H1 (cell line): ENCODE results near the gene ABCC4. TPM values are rescaled to one million over a fixed set of nuclear protein-coding genes. Genes with fewer than 3 reads are reported as not detected.

ENCODE experiments used
- CTCF ChIA-PET: fragments of 300-600 bp; sonication (Branson Sonifier 250); formaldehyde crosslinking; loops from one replicate; lab custom pipeline; 2021; ENCODE audit not compliant: partially characterized antibody; lab: Charles Lee
- POLR2A ChIA-PET: fragments of 300-600 bp; sonication (Branson Sonifier 250); formaldehyde crosslinking; loops from one replicate; lab custom pipeline; 2021; ENCODE audit warnings: inconsistent platforms; ENCODE audit not compliant: partially characterized antibody; lab: Charles Lee
- DNase-seq, 2 experiments: peaks; one replicate each; pipeline versions ENCODE4 v3.0.0 to v3.0.0-alpha.2; 2010 to 2022; ENCODE audit warnings: low spot score in 2 of 2, low read depth in 1 of 2, mixed read lengths in 1 of 2
- FAIRE-seq: peaks from 2 replicates; lab custom pipeline; 2011; peaks lifted over from hg19 to GRCh38; lab: Jason Lieb, UNC
- H2AFZ ChIP-seq: 2 replicates; pipeline ENCODE4 v1.8.1; 2012; ENCODE audit warnings: low read length, inconsistent platforms
- H2AK5ac ChIP-seq: 2 replicates; pipeline ENCODE4 v1.6.1; 2013; ENCODE audit warnings: low read depth, low read length
- H2BK120ac ChIP-seq: replicated peaks from 2 replicates; pipeline ENCODE3; 2013; ENCODE audit warnings: low read depth, low read length, inconsistent platforms
- H2BK12ac ChIP-seq: 2 replicates; pipeline ENCODE4 v1.6.1; 2013; ENCODE audit warnings: low read depth, low read length
- H2BK15ac ChIP-seq: 2 replicates; pipeline ENCODE4 v1.6.1; 2013; ENCODE audit warnings: low read length
- H2BK20ac ChIP-seq: 2 replicates; pipeline ENCODE4 v1.6.1; 2013; ENCODE audit warnings: low read length
- H2BK5ac ChIP-seq: 2 replicates; pipeline ENCODE4 v1.6.1; 2013; ENCODE audit warnings: low read depth, low read length
- H3K14ac ChIP-seq: 2 replicates; pipeline ENCODE4 v1.6.1; 2013; ENCODE audit warnings: inconsistent platforms; ENCODE audit not compliant: insufficient read length
- H3K18ac ChIP-seq: 2 replicates; pipeline ENCODE4 v1.6.1; 2013; ENCODE audit warnings: low read length; ENCODE audit errors: extremely low read depth
- H3K23ac ChIP-seq: 2 replicates; pipeline ENCODE4 v1.6.1; 2013; ENCODE audit warnings: inconsistent platforms; ENCODE audit not compliant: insufficient read length
- H3K23me2 ChIP-seq: 2 replicates; pipeline ENCODE4 v1.6.1; 2013; ENCODE audit warnings: low read depth, low read length
- H3K27ac ChIP-seq: 2 replicates; pipeline ENCODE4 v1.6.1; 2011; ENCODE audit warnings: low read depth, low read length, inconsistent platforms
- H3K27me3 ChIP-seq, 4 experiments: replicated peaks in 1 of 4; 1 replicate in 1 of 4; 2 replicates in 3 of 4; pipeline versions ENCODE4 v1.6.1 to v1.8.1; 2011 to 2013; ENCODE audit warnings: low read length in 3 of 4, mild to moderate bottlenecking in 3 of 4, inconsistent platforms in 2 of 4, mixed read lengths in 2 of 4, moderate library complexity in 1 of 4; ENCODE audit not compliant: control insufficient read depth in 3 of 4, insufficient read depth in 3 of 4; ENCODE audit errors: extremely low read depth in 1 of 4
- H3K36me3 ChIP-seq, 4 experiments: 2 replicates each; pipeline versions ENCODE4 v1.6.1 to v1.8.1; 2011 to 2013; ENCODE audit warnings: mild to moderate bottlenecking in 4 of 4, low read length in 3 of 4, moderate library complexity in 2 of 4, control low read depth in 1 of 4, inconsistent platforms in 1 of 4; ENCODE audit not compliant: insufficient read depth in 4 of 4, control insufficient read depth in 2 of 4
- H3K4ac ChIP-seq: replicated peaks from 2 replicates; pipeline ENCODE3; 2013; ENCODE audit warnings: low read length, low read depth, mixed read lengths, inconsistent platforms; ENCODE audit not compliant: insufficient read length
- H3K4me1 ChIP-seq, 4 experiments: replicated peaks in 1 of 4; 1 replicate in 1 of 4; 2 replicates in 3 of 4; pipeline versions ENCODE4 v1.6.1 to v1.8.1; 2011 to 2013; ENCODE audit warnings: low read length in 3 of 4, inconsistent platforms in 2 of 4, mixed read lengths in 1 of 4; ENCODE audit not compliant: insufficient read depth in 4 of 4, control insufficient read depth in 3 of 4
- H3K4me2 ChIP-seq, 2 experiments: 2 replicates each; pipeline versions ENCODE4 v1.6.1 to v1.8.1; 2011 to 2013; ENCODE audit warnings: low read depth in 2 of 2, low read length in 2 of 2, control low read depth in 1 of 2, inconsistent platforms in 1 of 2, mild to moderate bottlenecking in 1 of 2; ENCODE audit not compliant: insufficient read depth in 1 of 2
- H3K4me3 ChIP-seq, 4 experiments: fragments of 200-600, 300-600 bp in 1 of 4; sonication (generic), shearing (Covaris generic), sonication (Bioruptor Twin) in 1 of 4; 2 replicates each; pipeline versions ENCODE4 v1.5.1 to v1.8.1; 2011 to 2016; ENCODE audit warnings: low read length in 4 of 4, low read depth in 3 of 4, control low read depth in 2 of 4, inconsistent platforms in 2 of 4, mild to moderate bottlenecking in 2 of 4, mixed read lengths in 1 of 4, moderate library complexity in 1 of 4; ENCODE audit not compliant: insufficient read depth in 2 of 4; ENCODE audit errors: extremely low read depth in 1 of 4
- H3K56ac ChIP-seq: replicated peaks from 2 replicates; pipeline ENCODE3; 2013; ENCODE audit warnings: low read depth, mild to moderate bottlenecking, mixed read lengths, low read length, inconsistent platforms; ENCODE audit not compliant: insufficient read length
- H3K79me1 ChIP-seq: 2 replicates; pipeline ENCODE4 v1.6.1; 2013; ENCODE audit warnings: low read depth, low read length, control low read depth
- H3K79me2 ChIP-seq, 2 experiments: 2 replicates each; pipeline versions ENCODE4 v1.6.1 to v1.8.1; 2012 to 2013; ENCODE audit warnings: low read length in 2 of 2, mild to moderate bottlenecking in 2 of 2, inconsistent platforms in 1 of 2; ENCODE audit not compliant: insufficient read depth in 2 of 2, control insufficient read depth in 1 of 2
- H3K9ac ChIP-seq, 4 experiments: replicated peaks in 1 of 4; 1 replicate in 1 of 4; 2 replicates in 3 of 4; pipeline versions ENCODE4 v1.6.1 to v1.8.1; 2011 to 2013; ENCODE audit warnings: low read depth in 3 of 4, low read length in 3 of 4, control low read depth in 2 of 4, mild to moderate bottlenecking in 2 of 4, moderate library complexity in 2 of 4, inconsistent platforms in 1 of 4; ENCODE audit errors: extremely low read depth in 1 of 4
- H3K9me3 ChIP-seq, 2 experiments: 2 replicates each; pipeline versions ENCODE4 v1.6.1 to v1.8.1; 2012 to 2013; ENCODE audit warnings: mild to moderate bottlenecking in 2 of 2, moderate library complexity in 2 of 2, control low read depth in 1 of 2, inconsistent platforms in 1 of 2, low read depth in 1 of 2, low read length in 1 of 2, mixed read lengths in 1 of 2; ENCODE audit not compliant: insufficient read depth in 2 of 2
- H4K20me1 ChIP-seq, 2 experiments: replicated peaks in 1 of 2; 2 replicates each; pipeline versions ENCODE3 to v1.8.1; 2011 to 2013; ENCODE audit warnings: inconsistent platforms in 2 of 2, low read length in 2 of 2, mild to moderate bottlenecking in 1 of 2; ENCODE audit not compliant: insufficient read depth in 2 of 2, control insufficient read depth in 1 of 2
- H4K5ac ChIP-seq: 2 replicates; pipeline ENCODE4 v1.6.1; 2013; ENCODE audit warnings: low read length, low read depth, mixed read lengths, inconsistent platforms; ENCODE audit not compliant: insufficient read length
- H4K8ac ChIP-seq: 2 replicates; pipeline ENCODE4 v1.8.0; 2013; ENCODE audit warnings: mild to moderate bottlenecking, moderate library complexity, low read length, inconsistent platforms; ENCODE audit not compliant: insufficient read depth; ENCODE audit errors: extremely low read depth
- H4K91ac ChIP-seq: replicated peaks from 2 replicates; pipeline ENCODE3; 2013; ENCODE audit warnings: low read length, mixed read lengths, inconsistent platforms; ENCODE audit not compliant: insufficient read length
- CBX8 ChIP-seq: fragments of 300-800, 300-1000 bp; sonication (generic); IDR thresholded peaks from 2 replicates; pipeline ENCODE4 v1.7.1; 2016; ENCODE audit warnings: low read depth, low read length, borderline replicate concordance
- JUN ChIP-seq: IDR thresholded peaks from 2 replicates; pipeline ENCODE4 v1.6.1; 2011; ENCODE audit warnings: low read depth, mild to moderate bottlenecking, improper control_type of control experiment, low read length
- WGBS, 2 experiments: shearing (Covaris generic) in 1 of 2; methylation state at CpG; one replicate each; pipeline versions ENCODE4 v1.1.6 to v1.1.7; 2013 to 2015; ENCODE audit warnings: low lambda C conversion rate in 2 of 2, mixed read lengths in 2 of 2, inconsistent platforms in 1 of 2, low coverage in 1 of 2, missing lambda C conversion rate in 1 of 2; ENCODE audit not compliant: insufficient replicate concordance in 2 of 2, insufficient coverage in 1 of 2, insufficient read length in 1 of 2; ENCODE audit errors: extremely low coverage in 1 of 2, missing lambda C conversion rate in 1 of 2; 5-methylcytosine and 5-hydroxymethylcytosine counted together
- polyA plus RNA-seq, 7 experiments: library from polyadenylated mRNA; depleted of rRNA in 3 of 7; stranded (reverse) in 5 of 7; unstranded in 2 of 7; fragments of >200 nt in 5 of 7; fragments of 200-250 nt in 2 of 7; gene quantifications; 1 replicate in 5 of 7; 2 replicates in 1 of 7; 4 replicates in 1 of 7; pipeline versions ENCODE4 v1.2.1 to v1.2.3, GENCODE V29; 2011 to 2013; ENCODE audit warnings: missing spikeins in 2 of 7, mixed read lengths in 2 of 7
- total RNA-seq: library from RNA; stranded (reverse); fragmentation: NEBNext Ultra II Directional; extraction: Animal tissue kit (Norgen Biotek cat#: 25700); gene quantifications from 2 replicates; pipeline ENCODE4 v1.2.1, GENCODE V29; 2021

The ABCC4 gene
- total and polyA plus RNA-seq, 2 of the 8 experiments (the other 6 are each of a cell fraction or from before 2014, with no cell fraction given): 4.0 to 14.1 TPM

GRCh38 chr13:95154413-95154886 lies 146.8 kb downstream of the ABCC4 start:
- DNase-seq (no peak), FAIRE-seq (no peak)
- POLR2A ChIA-PET: interaction anchor here (0.6 kb wide), 1 partner anchor 308 kb away, joined by 3 read pairs; no protein-coding TSS in a partner anchor
- peaks cover 0 to 3% (median under 1%) of the 10 kb centered on the region in 4 experiments; a peak in 4 of 7 replicates for H3K27me3 ChIP-seq
- H2BK5ac ChIP-seq: no peak overlapping the region
- H3K9ac ChIP-seq: no peak overlapping the region
- no peak overlapping the region for H3K27ac ChIP-seq
- H3K4me1 ChIP-seq: peaks cover 0 to 10% (median 3%) of the 10 kb centered on the region in 4 experiments; a peak in 3 of 7 replicates
- TF ChIP-seq JUN (no peak), CBX8 (no peak)
- no peak overlapping the region for H3K23ac ChIP-seq
- H2BK12ac ChIP-seq: no peak overlapping the region
- 0 out of 4 replicates have a peak overlapping the region, but pooled peaks have one; percentile 18 to 19 for H3K4me2 ChIP-seq
- H3K14ac ChIP-seq: no peak overlapping the region
- no peak overlapping the region for H3K4me3 ChIP-seq
- no peak overlapping the region for H4K8ac ChIP-seq
- no peak overlapping the region for H3K56ac ChIP-seq
- no peak overlapping the region for H2BK20ac ChIP-seq
- no peak overlapping the region for H2BK120ac ChIP-seq
- H3K18ac ChIP-seq: no peak overlapping the region
- H4K5ac ChIP-seq: no peak overlapping the region
- no peak overlapping the region for H2AFZ ChIP-seq
- H3K9me3 ChIP-seq: no peaks in the 10 kb centered on the region
- no peak overlapping the region for H2AK5ac ChIP-seq
- H2BK15ac ChIP-seq: no peak overlapping the region
- H3K36me3 ChIP-seq: no peaks in the 10 kb centered on the region
- no peak overlapping the region for H4K91ac ChIP-seq
- H3K23me2 ChIP-seq: no peaks in the 10 kb centered on the region
- no peak overlapping the region for H3K4ac ChIP-seq
- CTCF ChIA-PET: interaction anchor here (0.6 to 3.6 kb wide), 9 partner anchors 9 to 329 kb away, joined by 3 to 13 read pairs (median 3); no protein-coding TSS in a partner anchor
- H3K79me1 ChIP-seq: no peaks in the 10 kb centered on the region
- no peaks in the 10 kb centered on the region for H4K20me1 ChIP-seq
- no peaks in the 10 kb centered on the region for H3K79me2 ChIP-seq
- 57% methylated on average over 3 of the region's 3 CpGs; no CpG with 5 or more reads in 1 of the 2 experiments for WGBS, 2 experiments
